CD4-positive, alpha-beta T cell treated with Interleukin-12 subunit alpha and Interleukin-12 subunit beta, for 1 hour (primary cell): Measurements from ENCODE around the gene KAT7.

Experiments
- DNase-seq: peaks from one replicate; pipeline ENCODE4 v3.0.0-alpha.2; 2020

The KAT7 gene

DNA sequence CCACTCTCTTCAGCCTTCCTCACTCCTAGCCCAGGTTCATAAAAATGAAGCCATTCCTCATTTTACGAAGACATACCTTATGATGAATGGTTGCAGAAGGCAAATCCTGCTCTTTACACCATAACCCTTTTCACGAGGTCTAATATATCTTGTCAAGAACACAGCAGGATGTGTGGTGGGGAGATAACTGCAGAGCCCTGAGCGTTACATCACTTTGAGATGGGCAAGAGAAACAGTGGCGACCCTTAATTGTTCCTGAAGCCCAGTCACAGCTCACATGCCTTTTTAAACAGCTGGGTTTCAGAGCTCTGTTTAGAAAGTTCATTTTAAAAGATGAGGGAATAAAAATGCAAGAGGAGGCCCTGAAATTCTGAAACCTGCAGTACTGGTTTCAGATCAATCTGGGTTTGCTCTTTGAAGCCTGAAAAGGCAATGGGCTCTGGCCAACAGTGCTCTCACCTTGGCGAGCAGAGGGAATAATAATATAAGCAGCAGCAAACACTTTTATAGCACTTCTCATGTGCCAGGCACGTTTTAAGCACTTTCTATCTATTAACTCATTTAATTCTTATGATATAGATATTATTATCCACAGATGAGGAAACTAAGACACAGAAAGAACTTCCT is 27.4 kb upstream of the KAT7 start:
- DNase-seq: no peak

DNA sequence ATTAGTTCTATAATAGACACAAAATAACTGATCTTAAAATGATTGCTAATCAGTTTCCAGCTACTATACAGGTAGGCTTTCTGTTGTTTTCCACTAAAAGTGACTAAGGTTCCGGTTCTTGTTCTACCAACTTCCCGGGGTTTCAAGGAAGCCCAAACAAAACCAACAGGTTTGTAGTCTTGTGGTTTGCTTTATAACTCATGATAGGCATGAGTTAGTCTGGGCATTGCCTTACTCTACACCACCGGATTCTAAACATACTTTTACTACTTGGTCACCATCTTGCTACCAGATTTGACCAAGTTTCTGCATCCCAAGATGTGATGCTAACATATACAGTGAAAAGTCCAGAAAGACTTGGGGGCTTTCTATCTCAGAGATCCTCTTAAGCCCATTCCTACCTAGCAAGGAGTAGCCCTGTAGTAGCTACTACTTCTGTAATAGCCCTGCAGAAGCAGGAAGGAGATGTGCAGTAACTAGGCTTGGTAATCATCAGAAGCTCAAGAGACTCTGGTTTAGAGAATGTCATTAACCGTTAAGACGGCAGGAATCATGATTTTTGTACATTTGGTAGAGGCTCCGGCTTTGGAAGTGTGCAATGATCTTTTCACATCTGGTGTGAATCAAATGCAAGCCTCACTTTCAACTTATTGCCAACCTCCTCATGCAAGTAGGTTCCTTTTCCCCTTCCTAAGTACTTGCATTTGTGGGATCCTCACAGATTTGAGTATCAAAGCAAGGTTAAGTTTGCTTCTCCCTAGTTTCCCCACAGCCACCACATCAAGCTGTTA is 26.1 kb upstream of the KAT7 start:
- DNase-seq: no peak

DNA sequence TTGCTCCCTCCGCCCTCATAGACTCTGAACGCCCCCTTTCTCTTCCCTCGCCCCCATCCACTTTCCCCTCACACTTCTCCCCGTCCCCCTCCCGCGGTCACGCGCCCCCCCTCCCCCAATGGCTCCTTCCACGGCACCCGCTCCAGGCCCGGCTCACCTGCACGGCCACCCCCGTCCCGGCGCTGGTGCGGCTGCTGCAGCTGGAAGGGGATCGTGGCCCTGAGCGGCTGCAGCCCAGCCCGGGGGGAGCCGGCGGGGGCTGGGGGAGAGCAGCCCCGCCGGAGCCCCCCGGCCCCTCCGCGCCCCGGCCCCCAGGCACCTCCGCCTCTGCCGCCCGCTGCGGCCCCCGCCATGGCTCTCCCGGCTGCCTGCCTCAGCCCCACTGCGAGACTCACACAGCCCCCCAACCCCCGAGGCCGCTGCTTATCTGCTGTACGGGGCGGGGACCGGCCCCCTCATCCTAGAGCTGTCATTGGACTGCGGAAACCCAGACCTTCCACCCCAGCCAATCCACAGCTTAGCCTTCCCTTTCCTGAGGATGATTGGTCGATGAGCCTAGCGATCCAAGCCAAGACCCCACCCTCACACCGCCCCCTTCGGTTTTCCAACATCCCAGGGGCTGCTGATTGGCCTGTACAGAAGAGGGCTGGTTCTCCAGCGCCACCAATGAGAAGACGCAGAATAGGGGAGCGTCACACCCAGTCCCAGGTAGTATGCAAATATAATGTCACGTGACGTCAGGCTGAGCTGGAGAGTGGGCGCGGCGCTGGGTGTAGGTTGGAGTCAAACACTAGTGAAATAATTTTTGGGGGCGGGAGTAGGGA is 24.5 kb upstream of the KAT7 start, which contains the start of gene FAM117A:
TSS of gene FAM117A (minus strand) at position 397 of the 824 bp plus-strand sequence. CDS start at position 353, 44 bp downstream.
- DNase-seq: peak; percentile 99

DNA sequence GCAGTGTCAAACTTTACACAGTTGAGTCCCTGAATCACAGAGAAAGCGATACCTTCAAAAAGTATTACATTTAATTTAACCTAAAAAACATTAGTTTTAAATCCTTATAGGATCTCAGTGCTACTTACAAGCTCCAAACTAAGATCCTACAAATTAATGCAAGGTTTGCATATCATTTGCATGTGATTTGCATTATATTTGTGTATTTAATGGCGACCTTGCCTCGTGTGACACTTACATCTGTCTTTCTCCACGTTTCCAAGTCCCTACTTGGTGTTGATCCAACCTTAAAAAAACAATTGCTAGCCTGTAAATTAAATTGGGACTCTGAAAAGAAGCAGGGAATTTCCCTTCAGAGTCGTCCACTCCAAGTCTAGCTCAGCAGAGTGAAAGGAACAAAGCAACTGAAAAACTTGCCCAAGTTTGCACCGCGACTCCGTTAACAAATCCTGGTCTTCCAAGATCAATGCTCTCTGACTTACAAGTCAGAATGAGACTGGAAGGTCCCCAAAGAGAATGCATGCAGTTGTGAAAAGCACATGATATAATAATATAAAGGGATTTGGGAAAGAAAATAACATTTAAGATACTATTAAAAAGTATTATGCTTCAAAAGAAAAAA is 23.8 kb upstream of the KAT7 start:
- DNase-seq: no peak

DNA sequence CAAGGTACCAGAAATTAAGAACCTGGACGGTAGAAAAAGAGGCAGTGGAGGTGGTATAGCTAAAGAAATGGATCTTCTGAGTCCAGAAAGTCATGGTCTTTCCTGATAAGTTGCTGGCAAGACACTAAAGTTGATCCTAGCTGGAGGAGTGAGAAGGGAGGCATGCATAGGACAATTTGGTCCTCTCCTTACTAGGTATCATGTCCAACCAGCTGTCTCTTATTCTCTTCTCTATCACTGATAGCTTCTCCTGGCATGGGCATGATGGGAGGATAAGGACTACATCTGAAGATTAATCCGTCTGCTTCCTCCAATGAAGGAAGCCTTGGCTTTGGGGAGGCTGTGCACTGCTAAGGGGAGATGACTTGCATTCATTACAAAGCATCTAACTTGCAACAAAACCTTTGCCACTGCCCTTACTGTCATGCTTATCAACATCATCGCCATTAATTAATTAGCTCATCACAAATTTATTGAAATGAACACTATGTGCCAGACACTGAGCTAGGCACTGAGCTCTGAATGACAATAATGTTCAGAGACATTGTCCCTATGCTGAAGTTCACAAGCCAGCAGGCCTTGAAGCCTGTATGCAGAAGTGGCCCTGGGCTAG is 21.5 kb upstream of the KAT7 start:
- no peak for DNase-seq

DNA sequence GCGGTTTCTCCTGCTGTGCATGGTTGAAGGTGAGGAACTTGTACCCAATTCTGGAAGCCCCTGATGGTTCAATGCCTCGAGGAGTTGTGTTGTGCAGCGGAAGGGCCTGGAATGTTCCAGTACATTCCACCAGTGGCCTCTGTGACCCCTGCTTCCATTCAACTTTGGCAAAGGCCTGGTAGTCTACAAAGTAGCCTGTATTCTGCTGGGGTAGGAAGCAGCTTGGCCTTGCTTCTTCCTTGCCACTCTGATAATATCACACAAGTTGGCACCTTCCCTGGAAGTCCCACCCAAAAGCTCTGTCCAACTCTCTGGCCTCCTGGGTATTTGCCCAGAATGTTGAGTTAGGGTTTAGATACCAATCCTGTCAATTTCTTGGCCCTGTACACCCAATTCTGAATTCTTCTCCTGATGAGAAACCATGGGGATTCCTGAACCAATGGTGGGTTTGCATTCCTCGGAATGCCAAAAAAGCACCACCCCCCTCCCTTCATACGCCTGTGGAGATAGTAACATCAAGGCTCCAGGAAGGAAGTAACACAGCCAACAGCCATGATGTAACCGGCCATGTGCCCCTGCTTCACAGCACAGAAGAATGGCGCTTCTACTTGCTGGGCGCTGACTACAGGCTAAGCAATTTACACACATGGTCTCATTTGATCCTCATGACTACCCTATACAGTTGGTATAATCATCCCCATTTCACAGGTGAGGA is 12.8 kb upstream of the KAT7 start:
- no peak for DNase-seq

DNA sequence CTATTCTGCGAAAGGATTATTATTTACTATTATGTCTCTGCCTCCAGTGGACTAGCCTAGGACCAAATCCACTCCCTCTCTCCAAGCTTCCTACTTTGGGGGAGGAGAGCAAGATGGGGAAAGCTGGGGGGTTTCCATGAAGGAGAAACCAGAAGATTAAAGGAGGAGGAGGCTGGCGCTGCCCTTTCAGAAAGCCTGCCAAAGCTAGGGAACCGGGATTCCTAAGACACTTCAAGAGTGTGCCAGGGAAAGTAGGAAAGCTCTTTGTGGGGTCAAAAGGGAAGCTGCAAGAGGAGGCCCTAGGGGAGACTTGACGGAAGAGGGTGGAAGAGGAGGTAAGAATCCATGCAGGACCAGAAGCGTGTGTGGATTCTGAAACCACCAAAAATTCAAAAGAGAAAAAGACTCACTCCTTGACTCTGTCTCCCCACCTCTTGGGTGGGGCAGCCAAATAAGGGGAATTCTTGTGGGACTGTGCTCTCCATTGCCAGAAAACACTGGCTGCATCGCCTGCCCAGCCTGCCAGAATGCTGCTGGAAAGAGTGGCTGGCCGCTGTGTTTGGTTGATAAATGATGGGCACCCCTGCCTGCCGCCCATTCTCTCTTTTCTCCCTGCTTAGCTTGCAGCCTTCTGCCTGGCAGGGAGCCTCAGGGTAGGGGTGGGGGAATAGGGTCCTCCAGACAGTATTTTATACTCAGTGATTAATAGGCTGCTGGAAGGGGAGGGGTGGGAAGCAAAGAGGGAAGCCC is 11.8 kb upstream of the KAT7 start:
- DNase-seq: no peak

DNA sequence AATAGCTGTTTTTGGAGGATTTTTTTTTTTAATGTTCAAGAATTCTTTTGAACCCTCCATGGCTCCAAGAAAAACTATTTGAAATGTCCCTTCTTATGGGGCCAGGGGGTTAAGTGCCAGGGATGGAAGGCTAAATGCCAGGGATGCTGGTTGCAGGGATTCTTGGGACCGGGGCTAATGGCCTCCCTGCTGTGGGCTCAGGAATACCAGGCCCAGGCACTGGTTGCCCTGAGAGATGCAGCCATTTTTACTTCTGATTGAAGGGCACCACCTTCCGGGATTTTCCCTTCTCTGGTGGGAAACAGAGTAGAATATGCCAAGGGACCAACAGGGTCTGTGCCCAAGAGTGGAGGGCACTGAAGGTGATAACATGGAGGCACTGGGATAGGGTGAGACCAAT is 10.9 kb upstream of the KAT7 start:
- DNase-seq: no peak

DNA sequence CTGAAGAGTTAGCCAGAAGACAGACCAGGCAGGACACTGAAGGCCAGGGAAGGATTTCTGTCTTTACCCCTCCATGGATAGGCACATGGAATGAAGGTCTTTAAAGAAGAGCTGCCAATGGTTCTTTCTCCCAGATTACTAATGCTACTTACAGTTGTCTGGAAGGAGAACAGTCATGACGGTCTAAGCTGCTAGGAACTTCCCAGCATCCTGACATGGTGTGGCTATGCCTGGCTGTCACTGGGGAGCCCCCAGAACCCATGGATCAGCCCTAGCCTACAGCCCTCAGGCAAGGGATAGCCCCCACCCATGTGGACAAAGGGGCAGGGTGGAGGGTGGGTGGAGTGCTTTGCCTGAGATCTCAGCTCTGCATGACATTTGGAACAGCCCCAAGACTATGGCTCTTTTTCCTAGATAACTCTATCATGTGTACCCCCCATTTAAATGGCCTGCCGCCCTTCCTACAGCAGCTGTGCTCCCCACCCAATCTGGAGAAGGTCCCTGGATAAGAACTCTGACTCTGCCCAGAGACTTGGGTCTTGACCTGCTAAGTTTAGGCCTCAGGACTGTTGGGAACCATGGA is 9.2 kb upstream of the KAT7 start:
- no peak for DNase-seq

DNA sequence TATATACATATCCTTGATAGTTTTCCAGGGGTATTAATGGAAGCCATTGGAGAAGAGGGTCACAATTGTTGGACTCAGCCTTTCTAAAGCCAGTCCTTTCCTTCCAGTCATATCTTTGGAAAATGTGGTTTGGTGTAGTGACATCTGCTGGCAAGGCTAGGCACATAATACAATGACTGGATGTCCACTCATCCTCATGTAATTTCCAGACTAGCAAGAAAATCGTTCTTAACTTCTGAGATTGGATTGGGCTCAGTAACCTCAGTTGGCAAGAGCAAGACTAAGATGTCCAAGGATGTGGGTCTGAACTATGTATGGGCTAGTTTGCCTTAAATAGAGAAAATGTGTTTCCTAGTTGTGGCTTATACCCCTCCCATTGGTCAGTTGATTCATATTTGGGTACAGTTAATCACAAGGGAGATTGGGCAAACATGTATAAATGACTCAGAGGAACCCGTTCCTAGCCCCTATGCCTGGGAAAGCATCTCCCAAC is 8.7 kb upstream of the KAT7 start:
- peak; percentile 64 for DNase-seq

DNA sequence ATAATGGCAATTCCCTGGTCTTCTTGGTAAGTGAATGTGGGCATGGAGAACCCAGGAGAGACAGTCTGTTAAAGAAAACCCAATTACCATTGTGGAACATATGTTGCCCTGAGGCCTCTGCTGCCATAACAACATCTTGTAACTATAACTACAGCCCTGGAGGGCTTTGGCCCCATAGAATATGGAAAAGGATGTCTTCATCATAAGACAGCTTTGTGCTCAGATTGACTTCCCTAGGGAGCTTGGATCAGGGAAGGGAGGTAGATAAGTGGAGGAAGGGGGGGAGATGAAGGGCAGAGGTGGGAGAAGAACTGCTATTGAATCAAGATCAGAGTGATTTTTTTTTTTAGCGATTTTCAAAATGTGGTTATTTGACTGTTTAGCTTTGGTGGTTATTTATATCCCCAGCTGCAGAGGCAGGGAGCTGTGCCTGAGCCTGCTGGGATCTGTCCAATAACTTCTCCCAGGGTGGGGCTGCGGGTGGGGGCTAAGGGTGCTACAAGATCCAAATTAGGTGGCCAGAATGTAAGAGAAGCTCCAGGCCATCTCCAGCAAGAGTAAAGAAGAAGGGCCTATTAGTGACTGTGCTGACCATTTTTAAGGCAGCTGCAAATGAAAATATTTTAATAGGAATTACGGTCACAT is 5.3 kb upstream of the KAT7 start:
- DNase-seq: no peak

DNA sequence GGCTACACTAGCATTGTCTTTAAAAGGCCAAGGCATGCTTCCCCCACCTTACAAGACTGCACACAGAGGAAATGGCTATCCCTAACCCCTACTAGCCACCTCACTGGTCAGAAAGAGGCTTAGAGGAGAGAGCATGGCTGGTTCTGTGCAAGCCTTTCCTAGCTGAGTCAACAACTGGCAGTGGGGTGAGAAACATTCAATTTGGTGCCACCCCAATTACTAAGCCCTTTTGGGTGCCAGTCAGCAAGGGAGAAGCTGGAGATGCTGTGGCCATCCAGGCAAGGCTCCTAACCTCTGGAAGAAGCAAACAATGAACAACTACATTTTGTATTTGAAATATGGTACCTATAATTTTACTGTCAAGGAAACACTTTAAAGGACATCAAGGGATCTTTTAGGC is 4.7 kb upstream of the KAT7 start:
- no peak for DNase-seq

DNA sequence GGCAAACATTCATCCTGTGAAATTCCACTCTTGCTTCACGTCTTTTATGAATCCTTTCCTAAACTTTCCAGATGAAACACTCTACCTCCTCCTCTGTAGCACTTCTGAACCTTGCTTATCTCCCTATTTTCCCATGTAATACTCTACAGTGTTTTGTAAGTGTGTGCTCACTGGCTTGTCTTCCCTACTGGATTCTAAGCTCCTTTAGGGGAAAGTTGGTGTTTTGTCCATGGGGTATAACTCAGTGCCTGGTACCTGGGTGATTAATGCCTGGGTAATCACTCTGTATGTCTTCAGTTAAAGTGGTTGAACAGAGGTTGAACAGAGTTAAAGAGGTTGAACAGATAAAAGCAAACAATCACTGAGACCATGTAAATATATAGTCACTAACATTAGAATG is 3.8 kb upstream of the KAT7 start:
- no peak for DNase-seq

DNA sequence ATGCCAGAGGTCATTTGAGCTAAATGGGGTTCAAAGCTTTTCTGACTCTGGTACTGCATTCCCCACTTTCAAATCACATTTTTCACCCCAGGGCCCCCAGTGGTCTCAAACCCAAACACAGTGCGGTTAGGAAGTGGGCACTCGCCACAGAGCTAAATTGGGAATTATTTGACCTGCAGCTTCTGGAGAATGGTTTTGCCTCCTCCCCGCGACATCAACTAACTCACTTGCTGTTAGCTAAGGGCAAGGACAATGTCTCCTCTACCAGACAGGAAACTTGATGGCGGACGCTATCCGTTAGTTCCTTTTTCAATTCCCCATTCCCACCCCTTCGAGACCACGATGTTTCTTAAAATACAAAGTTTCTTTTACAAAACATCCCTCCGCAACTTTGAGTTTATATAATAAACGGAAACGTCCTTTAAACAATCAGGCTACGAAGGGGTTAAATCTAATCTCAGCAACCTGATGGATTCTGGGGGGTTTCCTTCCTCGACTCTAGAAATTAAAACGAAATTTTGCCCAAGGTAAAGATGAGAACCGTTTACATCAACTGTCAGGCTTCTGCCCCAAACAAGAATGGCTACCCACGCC is 500 bp upstream of the KAT7 start:
- DNase-seq: no peak

DNA sequence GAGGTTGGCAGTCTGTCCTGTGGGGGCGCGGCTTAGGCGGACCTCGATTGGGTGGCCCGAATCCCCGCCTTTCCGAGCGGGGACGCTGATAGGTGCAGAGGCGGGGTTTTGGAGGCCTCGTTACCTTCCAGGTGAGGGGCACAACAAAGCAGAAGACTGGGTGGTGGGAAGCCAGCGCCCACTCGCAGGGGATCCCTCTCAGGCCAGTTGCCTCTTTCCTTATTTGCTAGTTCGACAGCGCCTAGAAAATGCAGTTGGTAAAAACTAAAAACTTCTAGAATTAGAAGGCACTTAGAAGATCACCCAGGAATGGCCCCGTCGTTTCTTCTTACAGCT is 730 bp downstream of the KAT7 start:
- DNase-seq: no peak

DNA sequence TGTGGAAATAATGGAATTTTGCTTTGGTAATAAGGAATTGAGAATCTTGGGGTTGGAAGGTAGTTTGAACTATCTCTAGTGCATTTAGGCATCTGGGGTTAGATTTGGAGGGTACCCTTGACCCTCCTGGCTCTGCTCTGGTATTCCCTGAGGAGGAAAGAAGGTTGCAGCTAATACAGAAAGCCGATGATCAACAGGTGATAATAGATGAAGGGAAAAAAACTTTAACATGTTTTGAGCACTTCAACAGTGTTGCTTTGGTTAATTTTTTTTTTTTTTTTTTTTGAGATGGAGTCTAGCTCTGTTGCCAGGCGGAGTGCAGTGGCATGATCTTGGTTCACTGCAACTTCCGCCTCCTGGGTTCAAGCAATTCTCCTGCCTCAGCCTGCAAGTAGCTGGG is 4.8 kb downstream of the KAT7 start:
- no peak for DNase-seq

DNA sequence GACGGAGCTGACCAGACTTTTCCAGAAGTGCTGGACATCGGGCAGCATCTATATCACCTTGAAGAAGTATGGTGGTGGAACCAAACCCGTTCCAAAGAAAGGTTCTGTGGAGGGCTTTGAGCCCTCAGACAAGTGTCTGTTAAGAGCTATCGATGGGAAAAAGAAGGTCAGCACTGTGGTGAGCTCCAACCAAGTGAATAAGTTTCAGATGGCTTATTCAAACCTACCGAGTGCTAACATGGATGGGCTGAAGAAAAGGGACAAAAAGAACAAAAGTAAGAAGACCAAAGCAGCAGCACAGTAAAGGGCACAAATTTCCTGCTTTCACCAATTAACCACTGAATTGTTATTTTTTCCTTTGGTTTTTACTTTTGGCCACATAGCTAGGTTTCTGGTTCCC is 6.9 kb downstream of the KAT7 start:
- no peak for DNase-seq

DNA sequence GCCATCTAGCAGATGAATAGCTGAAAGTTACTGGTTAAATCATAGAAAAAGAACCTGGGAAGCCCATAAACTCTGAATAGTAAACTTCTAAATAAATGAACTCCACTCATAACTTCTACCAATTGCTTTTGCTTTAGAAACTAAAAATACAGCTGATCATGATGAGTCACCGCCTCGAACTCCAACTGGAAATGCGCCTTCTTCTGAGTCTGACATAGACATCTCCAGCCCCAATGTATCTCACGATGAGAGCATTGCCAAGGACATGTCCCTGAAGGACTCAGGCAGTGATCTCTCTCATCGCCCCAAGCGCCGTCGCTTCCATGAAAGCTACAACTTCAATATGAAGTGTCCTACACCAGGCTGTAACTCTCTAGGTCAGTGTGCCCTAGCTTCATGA is 9.7 kb downstream of the KAT7 start:
- no peak for DNase-seq

DNA sequence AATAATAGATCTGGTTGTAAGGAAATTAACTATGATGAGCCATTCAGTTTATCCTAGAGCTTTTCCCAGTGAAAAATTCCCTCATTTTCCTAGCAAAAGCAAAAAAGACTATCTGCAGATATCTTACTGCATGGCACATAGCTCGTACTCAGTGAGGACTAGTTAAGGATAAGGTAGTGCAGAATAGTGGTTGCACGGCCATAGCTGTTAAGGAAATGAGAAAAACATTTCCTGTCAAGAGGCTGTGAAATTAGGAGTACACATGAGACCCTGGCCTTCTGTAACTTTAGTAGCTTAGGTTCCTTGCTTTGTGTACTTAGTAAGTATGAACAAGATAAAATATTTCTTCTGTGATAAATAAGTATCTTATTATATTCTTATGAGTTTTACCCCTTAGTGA is 10.3 kb downstream of the KAT7 start:
- no peak for DNase-seq

DNA sequence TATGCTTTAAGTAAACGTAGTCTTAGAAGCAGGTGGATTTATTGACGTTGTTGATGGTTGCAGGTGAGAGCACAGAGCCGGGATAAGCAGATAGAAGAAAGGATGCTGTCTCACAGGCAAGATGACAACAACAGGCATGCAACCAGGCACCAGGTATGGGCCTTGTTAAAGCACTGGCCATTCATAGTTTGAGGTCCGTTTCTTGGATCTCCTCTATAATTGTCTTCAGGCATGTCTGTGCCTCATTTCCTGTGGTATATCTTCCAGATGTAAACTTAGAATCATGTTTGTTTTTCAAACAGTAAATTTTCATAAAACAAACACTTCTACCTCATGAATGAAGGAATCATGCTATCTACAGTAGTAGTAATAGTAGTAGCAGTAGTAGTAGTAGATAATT is 20.6 kb downstream of the KAT7 start:
- no peak for DNase-seq
